Transverse colon (tissue), 4 donors: ENCODE results near the gene EFNA5. TPM values are rescaled to one million over a fixed set of nuclear protein-coding genes. Genes with fewer than 3 reads are reported as not detected.

Source experiments
- DNase-seq: peaks from one replicate; pipeline ENCODE4 v3.0.0-alpha.2; 2019
- H3K27ac ChIP-seq, 4 donors: fragments of 200-600 bp; sonication (generic); 2 replicates each; pipeline ENCODE4 v1.5.1; 2016 to 2018; ENCODE audit warnings: inconsistent platforms in 4 of 4
- H3K27me3 ChIP-seq: fragments of 200-600 bp; sonication (generic); 2 replicates; pipeline ENCODE4 v1.5.1; 2017; ENCODE audit warnings: inconsistent platforms
- H3K36me3 ChIP-seq, 4 donors: fragments of 200-600 bp; sonication (generic); 2 replicates each; pipeline ENCODE4 v1.5.1; 2017 to 2019; ENCODE audit warnings: inconsistent platforms in 4 of 4
- H3K4me1 ChIP-seq, 4 donors: fragments of 200-600 bp; sonication (generic); 2 replicates each; pipeline ENCODE4 v1.5.1; 2017 to 2020; ENCODE audit warnings: inconsistent platforms in 4 of 4
- H3K4me3 ChIP-seq, 4 donors: fragments of 200-600 bp; sonication (generic); 1 replicate in 1 of 4; 2 replicates in 3 of 4; pipeline versions ENCODE4 v1.5.1 to v1.6.1; 2017 to 2019; ENCODE audit warnings: inconsistent platforms in 4 of 4
- H3K9me3 ChIP-seq, 2 donors: fragments of 200-600 bp; sonication (generic); 2 replicates each; pipeline ENCODE4 v1.5.1; 2017 to 2019; ENCODE audit warnings: inconsistent platforms in 2 of 2
- EP300 ChIP-seq: sonication (generic); formaldehyde crosslinking; IDR thresholded peaks from one replicate; pipeline ENCODE4 v1.6.1; 2017; ENCODE audit warnings: antibody characterized with exemption, low read depth
- POLR2A ChIP-seq: fragments of 450-650 bp; IDR thresholded peaks from one replicate; pipeline ENCODE4 v1.6.1; 2016; ENCODE audit warnings: antibody characterized with exemption, mild to moderate bottlenecking, moderate library complexity
- POLR2AphosphoS5 ChIP-seq, 3 donors: sonication (generic); formaldehyde crosslinking; IDR thresholded peaks; one replicate each; pipeline ENCODE4 v1.6.1; 2016; ENCODE audit warnings: antibody characterized with exemption in 3 of 3
- WGBS, 2 donors: methylation state at CpG; one replicate each; pipeline ENCODE4 v1.1.5; 2018; ENCODE audit warnings: low coverage in 1 of 2; 5-methylcytosine and 5-hydroxymethylcytosine counted together
- in situ Hi-C, 4 donors: fragments of 200-750 bp; cut with MboI; loops; one replicate each; pipeline versions ENCODE4 v1.15.0 to v1.15.1; 2017; ENCODE audit warnings: low sequenced_read_pairs in 3 of 4, low pct_ligation_motif_present in 1 of 4, low pct_unique_long_range_greater_than_20kb in 1 of 4
- intact Hi-C: fragments of 100-400 bp; cut with DNase I; formaldehyde crosslinking; loops from one replicate; pipeline ENCODE4 v1.15.1; 2023; ENCODE audit warnings: low total_unique reads
- total RNA-seq, 4 donors: library from RNA; depleted of rRNA; stranded (reverse); fragments of >200 nt; gene quantifications; one replicate each; pipeline ENCODE4 v1.1.0, GENCODE V29; 2016
- TF ChIP-seq, protein P1 (sequence below), 5 experiments: fragments of 200-600 bp in 3 of 5; fragments of 450-650 bp in 2 of 5; sonication (generic) in 3 of 5; IDR thresholded peaks; 1 replicate in 2 of 5; 2 replicates in 3 of 5; pipeline ENCODE4 v1.5.1; 2016 to 2017; ENCODE audit warnings: antibody characterized with exemption in 5 of 5, inconsistent platforms in 3 of 5, mild to moderate bottlenecking in 2 of 5, moderate library complexity in 1 of 5

EFNA5 gene
- total RNA-seq, 4 donors from 2014 or later: 1.5 to 18.2 (median 12.1) TPM

DNA sequence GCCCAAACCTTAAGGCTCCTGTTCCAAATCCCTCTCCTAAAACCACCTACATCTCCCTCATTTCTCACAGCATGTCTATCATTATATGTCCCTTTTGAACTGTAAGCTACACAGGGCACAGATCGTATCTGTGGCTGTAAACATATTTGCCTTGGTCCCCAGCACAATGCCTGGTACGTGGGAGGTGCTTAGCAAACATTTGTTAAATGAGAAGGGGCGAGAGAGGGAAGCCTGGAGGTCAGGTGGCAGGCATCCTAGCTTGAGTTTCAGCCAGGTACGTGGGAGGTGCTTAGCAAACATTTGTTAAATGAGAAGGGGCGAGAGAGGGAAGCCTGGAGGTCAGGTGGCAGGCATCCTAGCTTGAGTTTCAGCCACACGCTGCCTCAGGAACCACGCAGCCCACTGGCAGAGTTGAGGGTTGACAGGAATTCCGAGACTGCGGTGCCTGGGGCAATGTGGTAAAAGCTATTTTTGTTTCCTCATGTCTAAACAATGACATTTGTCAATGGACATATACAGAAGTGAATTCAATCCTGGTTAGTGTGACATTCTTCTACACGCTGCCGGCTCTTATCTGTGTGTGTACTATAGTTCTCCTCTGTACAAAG is 113.6 kb downstream of the EFNA5 start:
- in situ Hi-C loops: no loop called here
- no peak overlapping the region for H3K27ac ChIP-seq
- WGBS, 2 donors: 68 to 90% methylated on average over 2 to 11 of the region's 11 CpGs

DNA sequence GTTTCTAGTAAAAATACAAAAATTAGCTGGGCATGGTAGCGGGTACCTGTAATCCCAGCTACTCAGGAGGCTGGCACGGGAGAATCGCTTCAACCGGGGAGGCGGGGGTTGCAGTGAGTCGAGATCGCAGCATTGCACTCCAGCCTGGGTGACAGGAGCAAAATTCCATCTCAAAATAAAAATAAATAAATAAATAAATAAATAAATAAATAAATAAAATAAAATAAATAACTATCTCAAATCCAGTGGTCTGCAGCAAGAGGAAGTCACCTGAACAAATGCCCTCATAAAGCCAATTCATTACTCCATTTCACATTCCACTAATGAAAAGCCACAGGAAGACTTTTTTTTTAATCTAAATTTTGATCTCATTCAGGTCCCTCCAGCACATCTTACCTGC is 114.2 kb downstream of the EFNA5 start:
- TF ChIP-seq, protein P1, sequence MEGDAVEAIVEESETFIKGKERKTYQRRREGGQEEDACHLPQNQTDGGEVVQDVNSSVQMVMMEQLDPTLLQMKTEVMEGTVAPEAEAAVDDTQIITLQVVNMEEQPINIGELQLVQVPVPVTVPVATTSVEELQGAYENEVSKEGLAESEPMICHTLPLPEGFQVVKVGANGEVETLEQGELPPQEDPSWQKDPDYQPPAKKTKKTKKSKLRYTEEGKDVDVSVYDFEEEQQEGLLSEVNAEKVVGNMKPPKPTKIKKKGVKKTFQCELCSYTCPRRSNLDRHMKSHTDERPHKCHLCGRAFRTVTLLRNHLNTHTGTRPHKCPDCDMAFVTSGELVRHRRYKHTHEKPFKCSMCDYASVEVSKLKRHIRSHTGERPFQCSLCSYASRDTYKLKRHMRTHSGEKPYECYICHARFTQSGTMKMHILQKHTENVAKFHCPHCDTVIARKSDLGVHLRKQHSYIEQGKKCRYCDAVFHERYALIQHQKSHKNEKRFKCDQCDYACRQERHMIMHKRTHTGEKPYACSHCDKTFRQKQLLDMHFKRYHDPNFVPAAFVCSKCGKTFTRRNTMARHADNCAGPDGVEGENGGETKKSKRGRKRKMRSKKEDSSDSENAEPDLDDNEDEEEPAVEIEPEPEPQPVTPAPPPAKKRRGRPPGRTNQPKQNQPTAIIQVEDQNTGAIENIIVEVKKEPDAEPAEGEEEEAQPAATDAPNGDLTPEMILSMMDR (IDR thresholded peaks at IDR 0.05): no peak
- TF ChIP-seq EP300: no peak
- TF ChIP-seq POLR2A: no peak
- TF ChIP-seq POLR2AphosphoS5 (IDR thresholded peaks at IDR 0.05): no peak
- H3K36me3 ChIP-seq: no peaks in the 10 kb centered on the region
- no peaks in the 10 kb centered on the region for H3K4me1 ChIP-seq
- no peaks in the 10 kb centered on the region for H3K27me3 ChIP-seq
- no peak for DNase-seq
- no peaks in the 10 kb centered on the region for H3K9me3 ChIP-seq
- WGBS, 2 donors: 95 to 99% methylated on average over 4 to 7 of the region's 7 CpGs
- H3K27ac ChIP-seq: no peak overlapping the region
- intact Hi-C loops: no loop called here
- no peak overlapping the region for H3K4me3 ChIP-seq
- in situ Hi-C loops: no loop called here

More for the DNA sequence above, 113.6 kb downstream of the EFNA5 start:
- TF ChIP-seq EP300 (no peak), POLR2A (no peak), POLR2AphosphoS5 (IDR thresholded peaks at IDR 0.05) (no peak)
- TF ChIP-seq, protein P1 (IDR thresholded peaks at IDR 0.05): no peak
- H3K27me3 ChIP-seq: no peaks in the 10 kb centered on the region
- H3K4me1 ChIP-seq: no peaks in the 10 kb centered on the region
- no peaks in the 10 kb centered on the region for H3K36me3 ChIP-seq
- H3K9me3 ChIP-seq: no peaks in the 10 kb centered on the region
- intact Hi-C loops: no loop called here
- H3K4me3 ChIP-seq: no peak overlapping the region
- DNase-seq: no peak

DNA sequence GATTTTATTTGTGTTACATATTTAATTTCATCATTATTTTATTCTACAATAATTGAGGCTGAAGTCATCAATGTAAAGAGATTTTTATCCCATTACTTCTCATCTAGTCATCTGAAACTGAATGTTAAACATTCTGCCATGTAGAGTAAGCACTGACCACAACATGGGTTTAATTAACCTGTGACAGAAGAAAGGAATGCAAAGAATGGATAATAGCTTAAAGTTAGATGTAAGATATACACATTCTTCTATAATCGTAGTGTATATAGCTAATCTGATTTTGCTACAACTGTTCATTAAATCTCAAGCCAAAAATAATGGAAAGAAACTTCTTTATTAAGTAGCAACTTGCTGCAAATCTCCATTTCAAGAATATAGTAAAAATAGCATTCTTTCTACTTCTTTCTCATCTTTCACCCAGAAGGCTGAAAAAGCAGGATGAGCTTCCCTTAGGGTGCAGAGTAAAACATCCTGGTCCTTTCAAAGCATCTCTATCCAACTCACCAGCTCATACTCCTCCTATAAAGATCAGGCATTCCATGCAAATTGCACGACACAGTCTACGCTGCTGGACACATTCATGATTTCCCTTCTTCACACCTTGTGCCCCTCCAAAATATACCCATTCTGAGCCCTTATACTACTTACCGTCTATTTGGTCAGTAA is 115.2 kb downstream of the EFNA5 start:
- H3K4me3 ChIP-seq: no peak overlapping the region
- no peak overlapping the region for H3K27ac ChIP-seq
- no peaks in the 10 kb centered on the region for H3K4me1 ChIP-seq
- in situ Hi-C loops: no loop called here
- no peaks in the 10 kb centered on the region for H3K9me3 ChIP-seq
- intact Hi-C loops: no loop called here
- TF ChIP-seq, protein P1 (IDR thresholded peaks at IDR 0.05): no peak
- TF ChIP-seq EP300: no peak
- no peak for TF ChIP-seq POLR2AphosphoS5 (IDR thresholded peaks at IDR 0.05)
- no peak for TF ChIP-seq POLR2A
- no peaks in the 10 kb centered on the region for H3K36me3 ChIP-seq
- H3K27me3 ChIP-seq: no peaks in the 10 kb centered on the region
- 89 to 94% methylated on average over 4 of the region's 4 CpGs for WGBS, 2 donors
- no peak for DNase-seq

DNA sequence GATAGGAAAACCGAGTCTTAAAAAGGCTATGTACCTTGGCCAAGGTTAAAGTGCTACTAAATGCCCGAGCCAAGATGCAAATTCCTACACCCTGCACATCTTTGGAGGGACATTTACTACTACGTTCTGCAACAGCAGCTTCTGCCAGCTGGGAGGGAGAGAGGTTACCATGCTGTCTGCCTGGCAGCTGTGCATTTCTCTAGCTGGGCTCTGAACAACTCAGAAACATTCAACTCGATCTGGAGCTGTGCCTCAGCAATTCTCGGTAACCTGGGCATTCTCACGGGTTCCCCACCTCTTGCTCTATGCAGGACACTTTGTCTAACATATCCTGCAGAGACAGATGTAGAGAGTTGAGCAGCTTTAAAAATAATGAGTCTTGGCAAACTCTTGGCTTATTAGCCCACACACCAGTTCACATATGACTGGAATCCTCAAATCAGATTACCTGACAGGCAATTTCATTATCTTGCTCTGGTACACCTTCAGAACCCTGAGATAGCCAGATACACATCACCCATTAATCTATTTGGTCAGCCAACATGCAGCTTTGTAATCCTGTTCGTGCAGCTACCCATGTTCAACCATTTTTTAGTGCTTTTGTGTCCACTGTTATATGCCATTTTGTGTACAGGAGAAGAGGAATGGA is 115.8 kb downstream of the EFNA5 start:
- no peak overlapping the region for H3K4me3 ChIP-seq
- 76 to 81% methylated on average over 5 to 7 of the region's 7 CpGs for WGBS, 2 donors
- TF ChIP-seq POLR2AphosphoS5 (IDR thresholded peaks at IDR 0.05): no peak
- no peak for TF ChIP-seq EP300
- no peak for TF ChIP-seq POLR2A
- TF ChIP-seq, protein P1 (IDR thresholded peaks at IDR 0.05): no peak
- in situ Hi-C loops (no loop called here), intact Hi-C loops (no loop called here)
- H3K27me3 ChIP-seq: no peaks in the 10 kb centered on the region
- no peaks in the 10 kb centered on the region for H3K9me3 ChIP-seq
- H3K27ac ChIP-seq: no peak overlapping the region
- H3K4me1 ChIP-seq: no peaks in the 10 kb centered on the region
- no peak for DNase-seq
- no peaks in the 10 kb centered on the region for H3K36me3 ChIP-seq
